ENCODE results near the gene TRPV3. TPM values are rescaled to one million over a fixed set of nuclear protein-coding genes. Genes with fewer than 3 reads are reported as not detected.

The TRPV3 gene
- total RNA-seq, 1 experiment from 2014 or later = 0.38 TPM

GRCh38 chr17:3502466-3502865 is 55.1 kb downstream of the TRPV3 start:
- no TSS peak for BruUV-seq (replicated peaks)
- TF ChIP-seq, protein P1, sequence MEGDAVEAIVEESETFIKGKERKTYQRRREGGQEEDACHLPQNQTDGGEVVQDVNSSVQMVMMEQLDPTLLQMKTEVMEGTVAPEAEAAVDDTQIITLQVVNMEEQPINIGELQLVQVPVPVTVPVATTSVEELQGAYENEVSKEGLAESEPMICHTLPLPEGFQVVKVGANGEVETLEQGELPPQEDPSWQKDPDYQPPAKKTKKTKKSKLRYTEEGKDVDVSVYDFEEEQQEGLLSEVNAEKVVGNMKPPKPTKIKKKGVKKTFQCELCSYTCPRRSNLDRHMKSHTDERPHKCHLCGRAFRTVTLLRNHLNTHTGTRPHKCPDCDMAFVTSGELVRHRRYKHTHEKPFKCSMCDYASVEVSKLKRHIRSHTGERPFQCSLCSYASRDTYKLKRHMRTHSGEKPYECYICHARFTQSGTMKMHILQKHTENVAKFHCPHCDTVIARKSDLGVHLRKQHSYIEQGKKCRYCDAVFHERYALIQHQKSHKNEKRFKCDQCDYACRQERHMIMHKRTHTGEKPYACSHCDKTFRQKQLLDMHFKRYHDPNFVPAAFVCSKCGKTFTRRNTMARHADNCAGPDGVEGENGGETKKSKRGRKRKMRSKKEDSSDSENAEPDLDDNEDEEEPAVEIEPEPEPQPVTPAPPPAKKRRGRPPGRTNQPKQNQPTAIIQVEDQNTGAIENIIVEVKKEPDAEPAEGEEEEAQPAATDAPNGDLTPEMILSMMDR (IDR thresholded peaks at IDR 0.05; ENCODE audit: unreplicated experiment) = no peak
- intact Hi-C loops (cut with micrococcal nuclease; ENCODE audit: unreplicated experiment) = no loop called here
- peaks cover 36% of the 10 kb centered on the region for H3K27me3 Mint-ChIP-seq (ENCODE audit: unreplicated experiment)
- no peak overlapping the region for H3K27ac Mint-ChIP-seq (ENCODE audit: unreplicated experiment)
- H3K9me3 Mint-ChIP-seq (ENCODE audit: low read depth, unreplicated experiment) = no peaks in the 10 kb centered on the region
- CTCF ChIA-PET = interaction anchor here (0.6 kb wide), 1 partner anchor 611 kb away, joined by 6 read pairs; no protein-coding TSS in a partner anchor
- no peaks in the 10 kb centered on the region for H3K36me3 Mint-ChIP-seq (ENCODE audit: insufficient read depth, unreplicated experiment)
- H3K4me1 Mint-ChIP-seq (ENCODE audit: low read depth, unreplicated experiment) = no peaks in the 10 kb centered on the region
- H3K4me3 Mint-ChIP-seq (ENCODE audit: low read depth, unreplicated experiment) = no peak overlapping the region
- no peak for DNase-seq

GRCh38 chr17:3501344-3501743 is 56.3 kb downstream of the TRPV3 start:
- Mint-ChIP-seq H3K36me3 (ENCODE audit: insufficient read depth, unreplicated experiment) (no peaks in the 10 kb centered on the region), H3K9me3 (ENCODE audit: low read depth, unreplicated experiment) (no peaks in the 10 kb centered on the region), H3K27me3 (ENCODE audit: unreplicated experiment) (peaks cover 31% of the 10 kb centered on the region), H3K4me1 (ENCODE audit: low read depth, unreplicated experiment) (no peaks in the 10 kb centered on the region), H3K4me3 (ENCODE audit: low read depth, unreplicated experiment) (no peak overlapping the region), H3K27ac (ENCODE audit: unreplicated experiment) (no peak overlapping the region)
- CTCF ChIA-PET = no interaction called here
- no TSS peak for BruUV-seq (replicated peaks)
- intact Hi-C loops (cut with micrococcal nuclease; ENCODE audit: unreplicated experiment) = no loop called here
- TF ChIP-seq, protein P1 (IDR thresholded peaks at IDR 0.05; ENCODE audit: unreplicated experiment) = no peak
- DNase-seq = no peak

- H3K9me3 Mint-ChIP-seq (ENCODE audit: low read depth, unreplicated experiment) = no peaks in the 10 kb centered on the region
- no peaks in the 10 kb centered on the region for H3K4me1 Mint-ChIP-seq (ENCODE audit: low read depth, unreplicated experiment)
- intact Hi-C loops (cut with micrococcal nuclease; ENCODE audit: unreplicated experiment) = no loop called here
- H3K27ac Mint-ChIP-seq (ENCODE audit: unreplicated experiment) = no peak overlapping the region
- TF ChIP-seq, protein P1 (IDR thresholded peaks at IDR 0.05; ENCODE audit: unreplicated experiment) = no peak
- no peaks in the 10 kb centered on the region for H3K36me3 Mint-ChIP-seq (ENCODE audit: insufficient read depth, unreplicated experiment)
- CTCF ChIA-PET = no interaction called here
- H3K4me3 Mint-ChIP-seq (ENCODE audit: low read depth, unreplicated experiment) = no peak overlapping the region
- no TSS peak for BruUV-seq (replicated peaks)
- DNase-seq = no peak
- H3K27me3 Mint-ChIP-seq (ENCODE audit: unreplicated experiment) = peaks cover 30% of the 10 kb centered on the region
These were observed 60.5 kb downstream of the TRPV3 start for GRCh38 chr17:3497101-3497500.

GRCh38 chr17:3485481-3486068 is 72.0 kb downstream of the TRPV3 start:
- TF ChIP-seq, protein P1 (IDR thresholded peaks at IDR 0.05; ENCODE audit: unreplicated experiment) = no peak
- CTCF ChIA-PET = no interaction called here
- Mint-ChIP-seq H3K4me1 (ENCODE audit: low read depth, unreplicated experiment) (no peaks in the 10 kb centered on the region), H3K4me3 (ENCODE audit: low read depth, unreplicated experiment) (no peak overlapping the region), H3K27me3 (ENCODE audit: unreplicated experiment) (peaks cover 48% of the 10 kb centered on the region), H3K9me3 (ENCODE audit: low read depth, unreplicated experiment) (no peaks in the 10 kb centered on the region), H3K36me3 (ENCODE audit: insufficient read depth, unreplicated experiment) (no peaks in the 10 kb centered on the region), H3K27ac (ENCODE audit: unreplicated experiment) (no peak overlapping the region)
- DNase-seq = no peak
- no TSS peak for BruUV-seq (replicated peaks)
- intact Hi-C loops (cut with micrococcal nuclease; ENCODE audit: unreplicated experiment) = no loop called here

All from Calu3 (cell line).